Liver (tissue), 9 donors: ENCODE results near the gene GREB1L. TPM values are rescaled to one million over a fixed set of nuclear protein-coding genes. Genes with fewer than 3 reads are reported as not detected.

Experiments used
- DNase-seq: peaks from one replicate; pipeline ENCODE4 v3.0.0-alpha.2; 2017; ENCODE audit warnings: low spot score
- H3K27ac ChIP-seq, 2 donors: one replicate each; pipeline ENCODE4 v1.7.0; 2013; ENCODE audit warnings: inconsistent platforms in 2 of 2, low read length in 2 of 2, control low read depth in 1 of 2, low read depth in 1 of 2, mild to moderate bottlenecking in 1 of 2
- H3K27me3 ChIP-seq, 4 donors: one replicate each; pipeline versions ENCODE4 v1.6.1 to v1.7.0; 2013; ENCODE audit warnings: low read length in 3 of 4, inconsistent platforms in 1 of 4, mild to moderate bottlenecking in 1 of 4, moderate library complexity in 1 of 4; ENCODE audit not compliant: control insufficient read depth in 4 of 4, insufficient read depth in 4 of 4
- H3K36me3 ChIP-seq, 4 donors: one replicate each; pipeline versions ENCODE4 v1.6.1 to v1.7.0; 2013; ENCODE audit warnings: low read length in 3 of 4, mild to moderate bottlenecking in 3 of 4, low read depth in 1 of 4, moderate library complexity in 1 of 4; ENCODE audit not compliant: control insufficient read depth in 4 of 4, insufficient read depth in 3 of 4
- H3K4me1 ChIP-seq, 4 donors: one replicate each; pipeline versions ENCODE4 v1.6.1 to v1.7.0; 2013; ENCODE audit warnings: low read length in 3 of 4, mild to moderate bottlenecking in 3 of 4, moderate library complexity in 1 of 4; ENCODE audit not compliant: control insufficient read depth in 4 of 4, insufficient read depth in 4 of 4
- H3K4me3 ChIP-seq, 3 donors: one replicate each; pipeline versions ENCODE4 v1.6.1 to v1.7.0; 2013; ENCODE audit warnings: low read length in 3 of 3, control low read depth in 1 of 3, low read depth in 1 of 3, mild to moderate bottlenecking in 1 of 3
- H3K9ac ChIP-seq, 2 donors: one replicate each; pipeline ENCODE4 v1.7.0; 2013; ENCODE audit warnings: low read length in 2 of 2, mild to moderate bottlenecking in 2 of 2, moderate library complexity in 2 of 2, control low read depth in 1 of 2, low read depth in 1 of 2
- H3K9me3 ChIP-seq, 4 donors: one replicate each; pipeline versions ENCODE4 v1.6.1 to v1.7.0; 2013; ENCODE audit warnings: low read length in 3 of 4; ENCODE audit not compliant: control insufficient read depth in 4 of 4
- ATF3 ChIP-seq: IDR thresholded peaks from 2 replicates; pipeline ENCODE4 v1.6.1; 2016; ENCODE audit warnings: antibody characterized with exemption
- CTCF ChIP-seq: fragments of 150-350 bp; IDR thresholded peaks from 2 replicates; pipeline ENCODE4 v1.5.1; 2017; ENCODE audit warnings: improper control_type of control experiment, low read depth, low read length; ENCODE audit not compliant: missing input control
- EGR1 ChIP-seq, 2 donors: IDR thresholded peaks; 2 replicates each; pipeline ENCODE4 v1.6.1; 2016 to 2018; ENCODE audit warnings: antibody characterized with exemption in 2 of 2, low read depth in 2 of 2
- FOXA1 ChIP-seq: IDR thresholded peaks from 2 replicates; pipeline ENCODE4 v1.6.1; 2016; ENCODE audit warnings: antibody characterized with exemption
- FOXA2 ChIP-seq: IDR thresholded peaks from 2 replicates; pipeline ENCODE4 v1.6.1; 2016; ENCODE audit warnings: antibody characterized with exemption
- GABPA ChIP-seq, 2 donors: IDR thresholded peaks in 1 of 2; conservative IDR thresholded peaks in 1 of 2; 2 replicates each; pipeline ENCODE4 v1.6.1; 2016; ENCODE audit warnings: antibody characterized with exemption in 2 of 2, mild to moderate bottlenecking in 1 of 2, moderate library complexity in 1 of 2
- HNF4A ChIP-seq, 2 donors: conservative IDR thresholded peaks; 2 replicates each; pipeline ENCODE4 v1.6.1; 2016; ENCODE audit warnings: antibody characterized with exemption in 2 of 2, mild to moderate bottlenecking in 2 of 2
- HNF4G ChIP-seq: IDR thresholded peaks from 2 replicates; pipeline ENCODE4 v1.6.1; 2016; ENCODE audit warnings: antibody characterized with exemption
- JUND ChIP-seq, 2 donors: IDR thresholded peaks; 2 replicates each; pipeline ENCODE4 v1.6.1; 2016; ENCODE audit warnings: antibody characterized with exemption in 2 of 2
- MAX ChIP-seq: IDR thresholded peaks from 2 replicates; pipeline ENCODE4 v1.6.1; 2016; ENCODE audit warnings: antibody characterized with exemption
- NR2F2 ChIP-seq: IDR thresholded peaks from 2 replicates; pipeline ENCODE4 v1.6.1; 2016; ENCODE audit warnings: antibody characterized with exemption
- RAD21 ChIP-seq, 2 donors: IDR thresholded peaks; 2 replicates each; pipeline ENCODE4 v1.6.1; 2016; ENCODE audit warnings: antibody characterized with exemption in 2 of 2, mild to moderate bottlenecking in 2 of 2
- REST ChIP-seq: IDR thresholded peaks from 2 replicates; pipeline ENCODE4 v1.6.1; 2016; ENCODE audit warnings: antibody characterized with exemption, mild to moderate bottlenecking
- RXRA ChIP-seq, 2 donors: IDR thresholded peaks; 2 replicates each; pipeline ENCODE4 v1.6.1; 2017 to 2018; ENCODE audit warnings: antibody characterized with exemption in 2 of 2, mild to moderate bottlenecking in 1 of 2
- SP1 ChIP-seq: IDR thresholded peaks from 2 replicates; pipeline ENCODE4 v1.6.1; 2018; ENCODE audit warnings: antibody characterized with exemption, mild to moderate bottlenecking
- TAF1 ChIP-seq: conservative IDR thresholded peaks from 2 replicates; pipeline ENCODE4 v1.6.1; 2016; ENCODE audit warnings: antibody characterized with exemption, mild to moderate bottlenecking
- YY1 ChIP-seq: IDR thresholded peaks from 2 replicates; pipeline ENCODE4 v1.6.1; 2016; ENCODE audit warnings: antibody characterized with exemption, mild to moderate bottlenecking
- WGBS: extraction: QIAGEN DNeasy Blood & Tissue Kit; methylation state at CpG from one replicate; pipeline ENCODE4 v1.1.7; 2013; 5-methylcytosine and 5-hydroxymethylcytosine counted together
- polyA plus RNA-seq, 2 donors: library from polyadenylated mRNA; stranded (reverse) in 1 of 2; unstranded in 1 of 2; fragments of 200-250 nt in 1 of 2; fragments of >200 nt in 1 of 2; fragmentation: Nextera tagmentation in 1 of 2; extraction: Ambion mirVana in 1 of 2; gene quantifications; one replicate each; pipeline versions ENCODE4 v1.2.1 to v1.2.3, GENCODE V29; 2013 to 2015
- total RNA-seq, 2 donors: library from RNA; depleted of rRNA; stranded (reverse); fragments of >200 nt; gene quantifications; one replicate each; pipeline ENCODE4 v1.2.3, GENCODE V29; 2014
- donor health status: healthy.
- donor health status: healthy.
- donor health status: healthy.
- donor health status: healthy.
- donor health status: healthy.

The GREB1L gene
- total and polyA plus RNA-seq, 4 donors = 1.2 to 13.1 (median 3.0) TPM

GRCh38 chr18:21479721-21480120 is 237.7 kb downstream of the GREB1L start:
- H3K9me3 ChIP-seq = no peaks in the 10 kb centered on the region
- no peak overlapping the region for H3K9ac ChIP-seq
- TF ChIP-seq HNF4A (conservative IDR thresholded peaks at IDR 0.05) = no peak
- TF ChIP-seq JUND (IDR thresholded peaks at IDR 0.05) = no peak
- no peak for TF ChIP-seq HNF4G
- TF ChIP-seq MAX = no peak
- TF ChIP-seq REST = no peak
- TF ChIP-seq YY1 = no peak
- TF ChIP-seq FOXA1 = no peak
- no peak for TF ChIP-seq RXRA (IDR thresholded peaks at IDR 0.05)
- no peak for TF ChIP-seq TAF1
- TF ChIP-seq NR2F2 = no peak
- TF ChIP-seq GABPA (IDR thresholded peaks at IDR 0.05 in 1 of 2, conservative IDR thresholded peaks at IDR 0.05 in 1 of 2) = no peak
- TF ChIP-seq CTCF = no peak
- no peak for TF ChIP-seq RAD21 (IDR thresholded peaks at IDR 0.05)
- H3K4me3 ChIP-seq = no peak overlapping the region
- no peaks in the 10 kb centered on the region for H3K36me3 ChIP-seq
- H3K4me1 ChIP-seq = no peaks in the 10 kb centered on the region
- no peak for DNase-seq
- 97% methylated on average over 5 of the region's 5 CpGs for WGBS
- no peak overlapping the region for H3K27ac ChIP-seq
- H3K27me3 ChIP-seq = no peaks in the 10 kb centered on the region

GRCh38 chr18:21481739-21482138 is 239.7 kb downstream of the GREB1L start:
- no peak for TF ChIP-seq NR2F2
- no peaks in the 10 kb centered on the region for H3K27me3 ChIP-seq
- H3K27ac ChIP-seq = no peak overlapping the region
- H3K9me3 ChIP-seq = no peaks in the 10 kb centered on the region
- no peak overlapping the region for H3K4me3 ChIP-seq
- no peaks in the 10 kb centered on the region for H3K36me3 ChIP-seq
- H3K9ac ChIP-seq = no peak overlapping the region
- no peaks in the 10 kb centered on the region for H3K4me1 ChIP-seq
- DNase-seq = no peak
- 85% methylated on average over 2 of the region's 2 CpGs for WGBS

GRCh38 chr18:21483051-21483450 is 241.0 kb downstream of the GREB1L start:
- Histone ChIP-seq H3K27ac (no peak overlapping the region), H3K4me3 (no peak overlapping the region), H3K9me3 (no peaks in the 10 kb centered on the region), H3K4me1 (no peaks in the 10 kb centered on the region), H3K27me3 (no peaks in the 10 kb centered on the region), H3K9ac (no peak overlapping the region), H3K36me3 (no peaks in the 10 kb centered on the region)
- WGBS = 81% methylated on average over 5 of the region's 5 CpGs
- no peak for DNase-seq
- TF ChIP-seq YY1 (no peak), ATF3 (no peak), SP1 (no peak), HNF4G (no peak), EGR1 (IDR thresholded peaks at IDR 0.05; ENCODE audit: low read depth in 2 of 2) (no peak), GABPA (IDR thresholded peaks at IDR 0.05 in 1 of 2, conservative IDR thresholded peaks at IDR 0.05 in 1 of 2) (no peak), FOXA2 (no peak)
